Neuronal stem cell (in vitro differentiated cells): ENCODE measurements around the gene PTCD1.
A peak's percentile ranks its signal among the peaks of the same experiment; 100 is the strongest.

Experiments
- DNase-seq: peaks from one replicate; pipeline ENCODE4 v3.0.0-alpha.2; 2013; ENCODE audit warnings: low spot score
- H2AFZ ChIP-seq: one replicate; pipeline ENCODE4 v1.6.1; 2013; ENCODE audit warnings: mild to moderate bottlenecking, low read length, inconsistent platforms
- H2AK5ac ChIP-seq: 2 replicates; pipeline ENCODE4 v1.6.1; 2013; ENCODE audit warnings: low read depth, mild to moderate bottlenecking, inconsistent platforms, low read length, moderate library complexity, mixed read lengths
- H2BK120ac ChIP-seq: 2 replicates; pipeline ENCODE4 v1.6.1; 2013; ENCODE audit warnings: low read depth, mild to moderate bottlenecking, inconsistent platforms, low read length, moderate library complexity, mixed read lengths
- H2BK12ac ChIP-seq: one replicate; pipeline ENCODE4 v1.6.1; 2013; ENCODE audit warnings: low read length, inconsistent platforms
- H2BK15ac ChIP-seq: 2 replicates; pipeline ENCODE4 v1.6.1; 2013; ENCODE audit warnings: mild to moderate bottlenecking, low read length, inconsistent platforms, mixed read lengths
- H2BK5ac ChIP-seq: one replicate; pipeline ENCODE4 v1.6.1; 2013; ENCODE audit warnings: inconsistent platforms, mild to moderate bottlenecking, low read length, moderate library complexity
- H3K14ac ChIP-seq: one replicate; pipeline ENCODE4 v1.6.1; 2013; ENCODE audit warnings: low read length, inconsistent platforms
- H3K18ac ChIP-seq: 2 replicates; pipeline ENCODE4 v1.6.1; 2013; ENCODE audit warnings: low read length, inconsistent platforms
- H3K23ac ChIP-seq: 2 replicates; pipeline ENCODE4 v1.6.1; 2013; ENCODE audit warnings: low read depth, mild to moderate bottlenecking, mixed read lengths, low read length, inconsistent platforms; ENCODE audit not compliant: poor library complexity
- H3K27ac ChIP-seq: replicated peaks from 3 replicates; pipeline ENCODE4 v1.5.1; 2013; ENCODE audit warnings: low read length, inconsistent platforms
- H3K27me3 ChIP-seq, 3 experiments: 2 replicates each; pipeline ENCODE4 v1.6.1; 2013; ENCODE audit warnings: low read length in 3 of 3, mild to moderate bottlenecking in 2 of 3, inconsistent platforms in 1 of 3, low read depth in 1 of 3, mixed read lengths in 1 of 3, moderate library complexity in 1 of 3; ENCODE audit not compliant: control insufficient read depth in 3 of 3, insufficient read depth in 3 of 3
- H3K36me3 ChIP-seq, 2 donors: replicated peaks in 1 of 2; 2 replicates each; pipeline ENCODE4 v1.6.1; 2013; ENCODE audit warnings: low read length in 2 of 2; ENCODE audit not compliant: control insufficient read depth in 2 of 2, insufficient read depth in 2 of 2
- H3K4ac ChIP-seq: 2 replicates; pipeline ENCODE4 v1.6.1; 2013; ENCODE audit warnings: inconsistent platforms, mild to moderate bottlenecking, low read length, moderate library complexity
- H3K4me1 ChIP-seq, 2 donors: 1 replicate in 1 of 2; 2 replicates in 1 of 2; pipeline ENCODE4 v1.6.1; 2013; ENCODE audit warnings: low read length in 2 of 2, low read depth in 1 of 2; ENCODE audit not compliant: control insufficient read depth in 2 of 2, insufficient read depth in 1 of 2
- H3K4me2 ChIP-seq: one replicate; pipeline ENCODE4 v1.6.1; 2013; ENCODE audit warnings: mild to moderate bottlenecking, low read length, inconsistent platforms; ENCODE audit not compliant: insufficient read depth, poor library complexity, severe bottlenecking
- H3K4me3 ChIP-seq, 2 donors: 2 replicates each; pipeline ENCODE4 v1.5.1; 2013; ENCODE audit warnings: low read length in 2 of 2, mild to moderate bottlenecking in 2 of 2, inconsistent platforms in 1 of 2, moderate library complexity in 1 of 2
- H3K79me1 ChIP-seq: one replicate; pipeline ENCODE4 v1.6.1; 2013; ENCODE audit warnings: low read depth, mild to moderate bottlenecking, inconsistent platforms, low read length, moderate library complexity
- H3K9ac ChIP-seq: one replicate; pipeline ENCODE4 v1.6.1; 2013; ENCODE audit warnings: mild to moderate bottlenecking, low read depth, low read length, inconsistent platforms; ENCODE audit not compliant: poor library complexity
- H3K9me3 ChIP-seq, 2 donors: replicated peaks in 1 of 2; 2 replicates each; pipeline versions ENCODE3 to v1.6.1; 2013; ENCODE audit warnings: low read length in 2 of 2, mild to moderate bottlenecking in 2 of 2, inconsistent platforms in 1 of 2, low read depth in 1 of 2, mixed read lengths in 1 of 2, moderate library complexity in 1 of 2; ENCODE audit not compliant: control insufficient read depth in 2 of 2, insufficient read depth in 1 of 2
- H4K8ac ChIP-seq: one replicate; pipeline ENCODE4 v1.6.1; 2013; ENCODE audit warnings: low read depth, mild to moderate bottlenecking, inconsistent platforms, low read length, moderate library complexity
- H4K91ac ChIP-seq: one replicate; pipeline ENCODE4 v1.6.1; 2013; ENCODE audit warnings: low read length, low read depth, mild to moderate bottlenecking, inconsistent platforms; ENCODE audit not compliant: poor library complexity
- WGBS, 2 donors: extraction: QIAGEN DNeasy Blood & Tissue Kit; methylation state at CpG; one replicate each; pipeline ENCODE4 v1.1.7; 2013; ENCODE audit warnings: missing lambda C conversion rate in 2 of 2, mixed read lengths in 1 of 2; ENCODE audit not compliant: insufficient read length in 2 of 2, insufficient replicate concordance in 1 of 2; ENCODE audit errors: extremely low coverage in 2 of 2; 5-methylcytosine and 5-hydroxymethylcytosine counted together

The PTCD1 gene

GRCh38 chr7:99459087-99459486, 20.5 kb upstream of the PTCD1 start:
- Histone ChIP-seq H2BK15ac (no peak overlapping the region), H3K4me1 (no peaks in the 10 kb centered on the region), H3K23ac (no peak overlapping the region), H2AFZ (no peak overlapping the region), H3K27me3 (no peaks in the 10 kb centered on the region), H3K79me1 (peaks cover 12% of the 10 kb centered on the region), H3K4me3 (no peak overlapping the region), H2BK12ac (no peak overlapping the region), H4K8ac (no peak overlapping the region), H3K27ac (no peak overlapping the region), H3K18ac (no peak overlapping the region), H3K9ac (no peak overlapping the region), H3K4ac (no peak overlapping the region), H3K14ac (no peak overlapping the region), H2AK5ac (no peak overlapping the region), H3K4me2 (no peak overlapping the region), H4K91ac (no peak overlapping the region), H3K36me3 (peaks cover 52 to 87% of the 10 kb centered on the region in 2 donors), H2BK5ac (no peak overlapping the region), H2BK120ac (no peak overlapping the region), H3K9me3 (peaks cover 0 to 5% of the 10 kb centered on the region in 2 donors)
- WGBS, 2 donors: no CpG with 5 or more reads among the region's 8 CpGs
- no peak for DNase-seq

- no peak overlapping the region for H2AK5ac ChIP-seq
These were observed 19.3 kb upstream of the PTCD1 start for GRCh38 chr7:99457650-99458493.

GRCh38 chr7:99457050-99457649, 18.6 kb upstream of the PTCD1 start:
- no peak overlapping the region for H3K4me3 ChIP-seq

More at GRCh38 chr7:99457650-99458493, 19.3 kb upstream of the PTCD1 start:
- Histone ChIP-seq H3K23ac (peak overlapping the region; percentile 6), H3K9me3 (peaks cover 0 to 5% of the 10 kb centered on the region in 2 donors), H3K9ac (peak overlapping the region; percentile 25), H2BK120ac (no peak overlapping the region), H3K79me1 (peaks cover 12% of the 10 kb centered on the region), H3K4me1 (no peaks in the 10 kb centered on the region), H3K27me3 (no peaks in the 10 kb centered on the region), H3K4me2 (no peak overlapping the region), H3K4me3 (no peak overlapping the region), H4K91ac (no peak overlapping the region), H3K4ac (no peak overlapping the region), H3K18ac (no peak overlapping the region), H4K8ac (no peak overlapping the region), H3K27ac (no peak overlapping the region), H2BK5ac (no peak overlapping the region), H3K14ac (no peak overlapping the region), H2BK12ac (no peak overlapping the region), H2BK15ac (no peak overlapping the region), H2AFZ (no peak overlapping the region), H3K36me3 (peaks cover 59 to 87% of the 10 kb centered on the region in 2 donors)
- no CpG with 5 or more reads among the region's 26 CpGs for WGBS, 2 donors
- DNase-seq: no peak

GRCh38 chr7:99456288-99456687, 17.7 kb upstream of the PTCD1 start:
- Histone ChIP-seq H2AK5ac (no peak overlapping the region), H2BK12ac (no peak overlapping the region), H4K91ac (no peak overlapping the region), H2AFZ (no peak overlapping the region), H3K14ac (no peak overlapping the region), H3K9me3 (peaks cover 0 to 5% of the 10 kb centered on the region in 2 donors), H3K36me3 (peaks cover 70 to 98% of the 10 kb centered on the region in 2 donors), H3K79me1 (peaks cover 13% of the 10 kb centered on the region), H3K27me3 (no peaks in the 10 kb centered on the region), H3K27ac (no peak overlapping the region), H3K4me1 (no peaks in the 10 kb centered on the region), H2BK120ac (no peak overlapping the region), H3K4me2 (no peak overlapping the region), H3K9ac (no peak overlapping the region), H3K18ac (no peak overlapping the region), H2BK5ac (peak overlapping the region; percentile 46), H2BK15ac (no peak overlapping the region), H3K4ac (no peak overlapping the region), H3K23ac (no peak overlapping the region), H4K8ac (no peak overlapping the region), H3K4me3 (no peak overlapping the region)
- DNase-seq: no peak
- no CpG with 5 or more reads among the region's 13 CpGs for WGBS, 2 donors

More at GRCh38 chr7:99457050-99457649, 18.6 kb upstream of the PTCD1 start:
- no peak overlapping the region for H2BK5ac ChIP-seq
- no peak for DNase-seq
- no peak overlapping the region for H3K27ac ChIP-seq
- no peak overlapping the region for H3K4me2 ChIP-seq
- H3K4ac ChIP-seq: no peak overlapping the region
- H3K27me3 ChIP-seq: no peaks in the 10 kb centered on the region
- peaks cover 13% of the 10 kb centered on the region for H3K79me1 ChIP-seq
- H3K36me3 ChIP-seq: peaks cover 63 to 90% of the 10 kb centered on the region in 2 donors
- no peak overlapping the region for H3K14ac ChIP-seq
- no peak overlapping the region for H3K18ac ChIP-seq
- no peak overlapping the region for H3K23ac ChIP-seq
- no peak overlapping the region for H4K8ac ChIP-seq
- no peak overlapping the region for H2AK5ac ChIP-seq
- H2BK120ac ChIP-seq: no peak overlapping the region
- no peak overlapping the region for H3K9ac ChIP-seq
- H2BK12ac ChIP-seq: no peak overlapping the region
- H4K91ac ChIP-seq: no peak overlapping the region
- no peak overlapping the region for H2BK15ac ChIP-seq
- H3K9me3 ChIP-seq: peaks cover 0 to 5% of the 10 kb centered on the region in 2 donors
- H3K4me1 ChIP-seq: no peaks in the 10 kb centered on the region
- no peak overlapping the region for H2AFZ ChIP-seq
- no CpG with 5 or more reads among the region's 6 CpGs for WGBS, 2 donors
